Melanocyte of skin (primary cell): ENCODE results near the gene SOX11. TPM values are rescaled to one million over a fixed set of nuclear protein-coding genes. Genes with fewer than 3 reads are reported as not detected.

Experiments
- total RNA-seq, 2 donors: library from RNA; depleted of rRNA; stranded (reverse); fragments of >200 nt; gene quantifications; 2 replicates each; pipeline ENCODE4 v1.2.3, GENCODE V29; 2012

The SOX11 gene
- under 1 TPM; under 0.01 to 0.33 TPM for total RNA-seq

GRCh38 chr2:5691985-5692529, at the start of gene SOX11:
SOX11 (plus strand) TSS chr2:5692384; CDS start chr2:5692722, 338 bp downstream.

